Measurements from ENCODE around the gene ACE2. TPM values are rescaled to one million over a fixed set of nuclear protein-coding genes. Genes with fewer than 3 reads are reported as not detected.
A peak's percentile ranks its signal among the peaks of the same experiment; 100 is the strongest.

Gene ACE2
- total RNA-seq, 1 experiment from 2014 or later = not detected

DNA sequence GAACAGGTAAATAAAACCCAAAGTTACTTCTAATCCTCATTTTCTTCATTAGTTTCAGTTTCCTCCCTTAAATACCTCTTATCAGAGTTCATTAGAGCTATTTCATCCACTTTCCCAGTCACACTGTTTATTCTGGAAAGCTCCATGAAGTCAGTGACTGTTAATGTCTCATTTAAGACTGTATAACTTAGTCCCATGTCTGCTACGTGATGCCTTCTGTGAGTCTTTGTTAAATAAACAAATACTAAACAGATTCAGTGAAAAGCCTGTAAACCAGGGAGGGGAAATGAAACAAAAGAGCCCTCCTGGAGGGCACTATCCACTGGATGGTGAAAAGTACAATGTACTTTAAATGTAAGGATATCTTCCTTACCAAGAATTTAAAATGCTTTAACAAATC lies 24.7 kb downstream of the ACE2 start:
- DNase-seq (ENCODE audit: low spot score) = no peak

DNA sequence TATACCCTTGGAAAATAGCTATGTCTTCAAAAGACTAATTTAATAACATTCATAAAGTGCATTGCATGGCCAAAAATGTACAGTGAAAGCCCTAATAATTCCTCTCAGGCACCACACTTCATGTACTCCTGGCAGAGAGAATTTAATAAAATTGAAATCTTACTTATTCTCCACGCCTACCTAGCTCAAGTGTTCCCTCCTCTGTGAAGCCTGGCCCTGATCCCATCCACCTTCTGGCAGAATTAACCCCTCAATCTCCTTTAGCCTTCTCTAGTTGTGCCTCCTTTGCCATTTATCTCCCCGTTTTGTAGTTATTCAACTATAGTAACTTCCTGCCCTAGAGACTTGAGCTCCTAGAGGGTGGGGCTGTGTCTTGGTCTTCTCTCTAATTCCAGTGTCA lies 26.7 kb downstream of the ACE2 start:
- no peak for DNase-seq (ENCODE audit: low spot score)

DNA sequence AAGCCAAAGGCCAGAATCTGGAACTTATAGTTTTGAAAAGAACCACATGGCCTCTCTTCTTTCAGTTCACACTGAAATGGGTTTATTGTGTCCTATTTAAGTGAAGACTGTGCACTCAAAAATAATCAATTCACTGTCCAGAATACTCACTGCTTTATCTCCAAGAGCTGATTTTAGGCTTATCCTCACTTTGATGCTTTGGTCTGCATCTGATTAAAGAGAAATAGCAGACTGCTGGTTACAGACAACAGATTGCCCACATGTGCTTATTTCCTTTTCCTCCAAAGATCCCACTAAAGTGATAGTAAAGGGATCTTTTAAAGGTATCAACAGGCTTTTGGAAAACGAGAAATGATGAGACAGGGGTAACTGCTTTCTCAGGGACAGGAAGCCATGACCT lies 30.6 kb downstream of the ACE2 start:
- DNase-seq (ENCODE audit: low spot score) = no peak

DNA sequence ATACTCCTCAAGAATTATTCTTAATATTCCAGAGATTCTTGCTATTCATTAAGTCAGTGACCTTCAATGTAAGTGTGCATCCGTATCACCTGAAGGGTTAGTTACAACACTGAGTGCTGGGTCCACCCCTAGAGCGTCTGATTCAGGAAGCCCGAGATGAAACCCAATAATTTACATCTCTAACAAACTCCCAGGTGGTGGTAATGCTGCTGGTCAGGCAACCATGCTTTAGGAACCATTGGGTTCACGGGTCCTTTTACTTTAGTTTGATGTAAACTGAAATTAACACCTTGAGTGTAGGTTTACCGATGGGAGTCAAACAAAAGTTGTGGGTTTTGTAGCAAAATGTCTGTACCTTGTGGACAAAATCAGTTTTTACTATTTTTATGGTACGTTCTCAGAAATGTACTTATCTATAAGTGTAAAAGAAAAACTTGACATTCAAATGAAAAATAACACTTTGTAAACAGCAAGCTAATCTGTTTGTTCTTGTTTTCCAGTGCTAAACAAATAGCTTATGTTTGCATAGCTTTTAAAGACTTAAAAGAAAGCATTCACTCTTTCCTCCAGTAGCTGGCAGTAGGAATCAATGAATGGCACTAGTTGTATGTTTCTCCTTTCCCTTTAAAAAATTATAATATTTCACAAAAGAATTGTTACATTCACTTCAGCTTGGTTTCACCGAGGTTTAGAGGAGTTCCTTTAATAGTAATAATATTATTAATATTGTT lies 32.7 kb downstream of the ACE2 start:
- DNase-seq (ENCODE audit: low spot score) = no peak

DNA sequence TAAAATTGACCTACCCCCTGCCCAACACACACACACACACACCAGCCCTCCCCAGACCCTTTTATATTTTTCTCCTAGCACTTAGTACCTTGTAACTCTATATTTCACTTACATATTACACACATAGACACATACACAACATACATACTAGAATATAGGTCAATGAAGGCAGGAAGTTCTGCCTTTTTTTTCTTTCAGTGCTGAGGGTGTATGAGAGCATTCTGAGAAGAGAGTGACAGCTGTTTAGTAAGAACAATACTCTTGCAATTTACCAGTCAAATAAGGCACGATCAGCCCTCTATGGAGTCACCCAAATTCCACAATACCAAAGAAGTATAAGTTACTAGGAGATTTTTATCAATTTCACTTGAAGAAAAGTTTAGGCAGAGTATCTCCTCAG lies 33.5 kb downstream of the ACE2 start:
- DNase-seq (ENCODE audit: low spot score) = no peak

DNA sequence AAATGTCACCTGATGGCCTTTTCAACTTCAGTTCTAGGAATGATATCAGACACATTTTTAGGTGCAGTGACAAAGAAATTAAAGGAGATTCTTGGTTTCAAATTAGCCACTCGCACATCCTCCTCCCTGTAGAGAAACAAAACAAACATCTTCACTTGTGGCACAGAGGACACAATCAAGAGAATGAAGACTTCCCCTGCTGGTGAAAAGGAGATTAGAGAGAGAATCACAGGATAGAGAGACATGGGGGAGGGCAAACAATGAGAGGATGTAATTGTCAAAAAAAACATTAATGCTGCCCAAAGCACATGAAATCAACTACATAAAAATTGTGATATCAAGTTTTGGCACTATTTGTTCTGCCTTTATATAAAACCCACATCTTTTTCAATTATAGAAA lies 34.5 kb downstream of the ACE2 start:
- no peak for DNase-seq (ENCODE audit: low spot score)

DNA sequence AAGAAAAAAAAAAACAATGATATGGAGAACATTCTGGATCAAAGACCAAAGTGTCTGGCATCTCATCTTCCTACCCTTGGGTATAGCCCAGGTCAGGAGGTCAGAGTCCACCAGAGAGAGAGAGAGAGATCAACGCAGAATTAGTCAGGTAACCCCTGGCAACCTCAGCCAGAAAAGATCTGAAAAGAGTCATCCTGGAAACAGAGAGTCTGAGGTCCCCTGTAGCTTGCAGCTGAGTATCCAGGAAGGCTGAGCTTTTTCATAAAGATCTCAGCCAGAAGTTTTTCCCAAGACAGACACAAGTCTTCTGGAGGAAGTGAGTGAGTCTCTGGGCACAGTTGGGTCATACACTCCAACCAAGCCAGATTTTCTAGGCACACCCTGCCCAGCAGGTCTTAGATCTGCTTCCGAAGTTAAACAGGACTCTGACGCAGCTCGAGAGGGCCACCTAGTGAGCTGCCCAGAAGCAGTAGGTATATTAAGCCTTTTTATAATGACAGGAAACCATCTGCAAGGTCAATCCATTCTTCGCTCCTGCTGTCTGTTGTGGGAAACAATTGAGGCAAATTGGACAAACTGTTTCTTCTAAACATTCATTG lies 35.7 kb downstream of the ACE2 start:
- peak; percentile 50 for DNase-seq (ENCODE audit: low spot score)

DNA sequence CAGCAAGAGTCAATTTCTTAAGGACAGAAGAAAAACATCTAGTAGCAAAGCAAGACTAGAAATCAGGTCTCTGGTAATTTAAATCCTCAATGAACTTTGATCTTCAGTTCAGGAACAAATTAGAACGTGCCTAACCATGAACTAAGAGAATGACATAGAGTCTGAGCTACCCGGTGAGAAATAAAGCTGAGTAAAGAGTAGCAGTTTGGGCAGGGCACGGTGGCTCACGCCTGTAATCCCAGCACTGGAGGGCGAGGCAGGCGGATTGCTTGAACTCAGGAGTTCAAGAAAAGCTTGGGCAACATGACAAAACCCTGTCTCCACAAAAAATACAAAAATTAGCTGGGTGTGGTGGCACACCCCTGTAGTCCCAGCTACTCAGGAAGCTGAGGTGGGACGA lies 37.7 kb downstream of the ACE2 start:
- no peak for DNase-seq (ENCODE audit: low spot score)

DNA sequence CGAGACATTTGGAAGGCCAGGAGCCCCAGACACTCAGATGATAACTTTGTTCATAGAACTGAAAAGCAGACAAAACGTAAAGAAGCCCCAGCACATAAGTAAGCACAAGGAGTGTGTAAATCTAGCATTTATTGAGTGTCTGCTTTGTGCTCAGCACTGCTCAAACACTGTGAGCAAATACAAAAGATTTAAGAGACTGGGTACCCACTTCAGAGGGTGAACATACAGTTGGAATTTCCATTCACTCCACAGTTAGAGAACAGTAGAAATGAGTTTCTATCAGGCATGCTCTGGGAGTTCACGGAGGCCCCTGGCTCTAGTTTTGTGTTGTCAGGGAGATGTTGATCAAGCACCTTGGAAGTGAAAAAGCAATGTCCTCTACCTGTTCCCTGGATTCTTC lies 39.8 kb downstream of the ACE2 start:
- no peak for DNase-seq (ENCODE audit: low spot score)

DNA sequence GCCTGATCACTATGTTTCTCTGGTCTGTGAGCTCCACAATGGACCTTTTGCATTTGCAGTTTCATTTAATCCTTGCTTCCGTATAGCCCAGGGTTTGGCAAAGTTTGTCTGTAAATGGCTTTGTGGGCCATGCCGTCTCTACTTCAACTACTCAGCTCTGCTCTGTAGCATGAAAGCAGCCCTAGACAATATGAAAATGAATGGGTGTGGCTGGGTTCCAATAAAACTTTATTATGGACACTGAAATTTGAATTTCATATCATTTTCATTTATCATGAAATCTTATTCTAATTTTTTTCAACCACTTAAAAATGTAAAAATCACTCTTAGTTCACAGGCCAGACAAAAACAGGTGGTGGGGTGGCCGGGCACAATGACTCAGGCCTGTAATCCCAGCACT lies 41.5 kb downstream of the ACE2 start:
- DNase-seq (ENCODE audit: low spot score) = no peak

DNA sequence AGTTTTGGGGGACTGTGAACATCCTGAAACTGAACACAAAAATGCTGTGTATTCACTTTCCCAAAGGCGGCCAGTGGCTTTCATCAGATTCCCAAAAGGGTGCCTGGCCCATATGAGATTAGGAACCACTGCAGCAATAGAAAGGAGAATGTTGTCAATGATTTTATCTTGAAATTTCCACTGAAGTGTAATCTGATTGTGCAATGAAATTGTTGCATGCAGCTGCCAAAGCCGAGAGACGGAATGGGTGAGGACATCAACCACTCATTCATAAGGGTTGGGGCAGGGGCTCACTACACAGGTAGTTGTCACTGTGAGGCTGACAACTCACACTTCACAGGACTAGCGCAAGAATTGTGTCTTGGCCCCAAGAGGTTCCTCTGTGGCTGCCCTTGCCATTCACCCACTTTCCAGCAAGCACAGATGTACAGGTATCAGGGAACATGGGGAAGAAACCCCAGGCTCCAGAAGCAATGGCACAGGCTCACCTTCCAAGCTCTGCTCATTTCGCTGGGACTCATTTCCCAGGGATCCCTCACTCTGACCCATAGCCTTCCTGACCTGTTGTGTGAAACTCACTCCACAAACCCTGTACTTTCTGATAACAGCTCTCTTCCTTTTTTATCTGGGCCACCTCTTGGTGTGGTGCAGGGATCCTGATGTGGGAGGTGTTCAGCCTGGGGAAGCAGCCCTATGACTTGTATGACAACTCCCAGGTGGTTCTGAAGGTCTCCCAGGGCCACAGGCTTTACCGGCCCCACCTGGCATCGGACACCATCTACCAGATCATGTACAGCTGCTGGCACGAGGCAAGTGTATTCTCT lies 51.4 kb downstream of the ACE2 start:
- DNase-seq (ENCODE audit: low spot score) = no peak

DNA sequence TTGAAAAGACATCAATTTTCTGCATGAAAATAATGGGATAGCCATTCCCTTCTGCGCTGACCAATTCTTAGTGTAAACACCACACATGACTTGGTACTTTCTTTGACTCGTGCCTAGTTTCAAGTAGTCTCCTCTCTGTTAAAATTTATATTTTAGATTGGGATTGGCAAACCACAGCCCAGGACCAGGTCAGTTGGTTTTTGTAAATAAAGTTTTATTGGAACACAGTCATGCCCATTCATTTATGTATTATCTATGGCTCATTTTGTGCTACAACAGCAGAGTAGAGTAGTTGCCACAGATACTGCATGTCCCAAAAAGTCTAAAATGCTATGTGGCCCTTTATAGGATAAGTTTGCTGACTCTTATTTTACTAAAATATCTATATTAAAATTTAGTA lies 53.4 kb downstream of the ACE2 start:
- no peak for DNase-seq (ENCODE audit: low spot score)

DNA sequence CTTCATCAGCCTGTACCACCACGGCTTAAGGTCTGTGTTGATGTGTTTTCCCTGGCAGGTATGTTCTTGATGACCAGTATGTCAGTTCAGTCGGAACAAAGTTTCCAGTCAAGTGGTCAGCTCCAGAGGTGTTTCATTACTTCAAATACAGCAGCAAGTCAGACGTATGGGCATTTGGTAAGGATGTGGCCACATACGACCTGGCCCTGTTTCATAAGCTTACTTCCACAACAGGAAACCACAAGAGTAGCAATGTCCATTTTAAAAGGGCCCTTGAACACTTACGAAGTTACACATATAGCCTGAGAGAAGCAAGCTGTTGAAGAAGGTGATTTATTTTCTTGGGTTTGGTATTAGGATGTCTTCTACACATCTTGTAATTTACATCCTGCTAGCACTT lies 54.0 kb downstream of the ACE2 start:
- DNase-seq (ENCODE audit: low spot score) = no peak

DNA sequence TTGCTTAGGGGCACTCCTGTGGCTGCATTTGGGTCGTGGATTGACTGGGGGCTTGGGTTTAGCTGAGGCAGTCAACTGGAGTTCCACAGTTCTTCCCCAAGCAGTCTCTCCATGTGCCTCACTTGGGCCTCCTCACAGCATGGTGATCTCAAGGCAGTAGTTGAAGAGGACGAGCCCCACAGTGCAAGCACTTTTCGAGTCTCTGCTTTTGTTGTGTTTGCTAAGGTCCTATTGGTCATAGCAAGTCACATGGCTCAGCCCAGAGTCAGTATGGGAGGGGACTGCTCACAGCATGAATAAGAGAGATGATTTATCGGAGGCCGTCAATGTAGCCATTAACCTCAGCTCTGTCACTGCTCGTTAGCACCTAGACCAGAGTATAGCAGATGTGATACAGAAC lies 70.4 kb downstream of the ACE2 start:
- DNase-seq (ENCODE audit: low spot score) = no peak

DNA sequence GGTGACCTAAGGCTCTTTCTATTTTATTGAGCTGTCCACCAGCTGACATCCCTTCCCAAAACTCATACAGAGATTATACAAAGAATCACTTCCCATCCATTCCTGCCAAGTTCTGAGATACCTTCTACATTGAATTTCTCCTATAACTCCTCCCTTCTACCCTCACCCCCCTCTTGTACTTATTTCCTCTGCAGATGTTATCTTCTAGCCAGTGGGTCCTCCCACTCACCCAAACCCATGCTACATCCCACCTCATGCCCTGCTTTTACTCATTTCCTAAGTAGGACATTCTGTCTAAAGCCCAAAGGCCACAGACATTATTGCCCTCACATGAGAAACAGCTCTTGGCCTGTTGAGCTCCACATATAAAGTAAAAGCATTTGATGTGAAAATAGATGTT lies 71.6 kb downstream of the ACE2 start:
- DNase-seq (ENCODE audit: low spot score) = no peak

DNA sequence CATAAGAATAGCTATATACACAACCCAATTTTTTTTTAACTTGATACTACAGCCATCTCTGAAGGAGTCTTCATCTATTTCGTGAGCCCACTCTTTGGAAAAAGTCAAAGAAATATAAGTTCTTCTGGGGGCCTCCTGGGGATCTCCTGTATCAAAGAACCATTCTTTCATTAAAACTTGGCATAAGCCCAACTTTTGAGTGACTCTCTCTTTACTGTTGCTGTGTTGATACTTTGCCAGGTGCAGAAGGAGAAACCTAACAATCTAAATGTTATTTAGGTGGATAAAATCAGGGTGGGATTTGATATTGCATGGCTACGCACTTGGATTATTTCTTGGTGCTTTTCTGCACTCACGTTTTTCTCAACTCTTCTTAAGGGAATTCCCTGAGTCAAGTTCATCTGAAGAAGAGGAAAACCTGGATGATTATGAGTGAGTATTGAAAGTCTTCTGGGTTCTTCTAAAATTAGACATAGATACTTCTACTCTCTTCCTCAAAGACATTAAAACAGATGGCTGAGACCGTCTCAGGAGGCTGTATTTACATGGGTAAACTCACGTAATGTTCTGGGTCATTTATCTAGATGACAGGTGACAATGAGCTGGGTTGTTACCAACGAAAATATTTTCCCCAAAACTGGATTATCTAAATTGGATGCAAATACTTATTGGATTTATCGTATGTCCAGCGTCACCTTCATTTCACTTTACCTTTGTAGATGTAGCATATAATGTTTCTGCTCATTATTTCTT lies 74.9 kb downstream of the ACE2 start:
- DNase-seq (ENCODE audit: low spot score) = peak; percentile 15

DNA sequence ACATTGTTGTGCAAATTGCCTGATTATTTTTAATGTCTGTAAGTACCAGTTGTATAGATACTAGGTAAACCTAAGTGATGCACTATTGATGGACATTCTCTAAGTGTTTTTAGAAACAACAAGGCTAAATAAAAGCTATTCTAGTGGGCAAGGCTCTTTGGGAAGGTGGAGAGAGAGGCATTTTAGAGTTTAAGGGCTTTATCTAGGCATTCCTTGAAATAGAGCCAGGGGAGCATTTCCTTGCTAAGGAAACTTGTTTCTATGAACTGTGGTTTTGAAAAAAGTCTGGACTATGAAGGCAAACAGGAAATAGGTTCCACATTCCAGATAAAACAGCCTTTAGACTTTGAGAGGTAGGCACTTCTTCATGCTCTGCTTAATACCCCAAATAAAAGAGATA lies 76.3 kb downstream of the ACE2 start:
- DNase-seq (ENCODE audit: low spot score) = no peak

DNA sequence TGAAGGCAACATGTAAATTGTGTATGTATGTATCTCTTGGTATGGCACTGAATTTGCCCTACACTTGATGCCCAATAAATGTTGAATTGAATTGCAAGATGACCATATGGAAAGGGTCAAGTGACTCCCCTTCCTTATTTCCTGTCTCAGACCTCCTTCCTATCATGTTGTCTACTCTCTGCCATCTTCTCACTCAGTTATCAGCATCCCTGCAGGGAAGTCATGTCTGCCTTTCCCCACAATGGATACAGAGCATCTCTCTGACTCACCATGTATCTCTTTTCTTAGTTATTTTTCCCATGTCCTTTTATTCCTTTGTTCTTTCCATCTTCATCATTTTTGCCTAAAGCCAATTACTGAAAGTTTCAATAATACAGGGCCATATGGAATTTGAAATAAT lies 77.7 kb downstream of the ACE2 start:
- DNase-seq (ENCODE audit: low spot score) = no peak

DNA sequence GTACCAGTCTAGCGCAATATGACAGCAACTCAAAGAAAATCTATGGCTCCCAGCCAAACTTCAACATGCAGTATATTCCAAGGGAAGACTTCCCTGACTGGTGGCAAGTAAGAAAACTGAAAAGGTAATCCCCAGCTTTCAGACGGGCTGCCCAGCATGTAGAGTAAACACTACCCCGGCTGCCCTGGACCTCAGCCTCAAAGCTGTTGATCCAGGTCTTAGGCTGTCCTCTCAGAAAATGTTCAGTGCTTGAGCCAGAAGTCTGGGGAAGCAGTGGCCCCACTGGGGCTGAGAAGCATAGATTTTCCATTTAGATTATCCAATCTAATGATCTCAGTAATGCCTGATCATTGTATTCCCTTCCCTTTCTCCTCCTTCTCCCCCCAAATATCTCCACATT lies 78.3 kb downstream of the ACE2 start:
- no peak for DNase-seq (ENCODE audit: low spot score)

DNA sequence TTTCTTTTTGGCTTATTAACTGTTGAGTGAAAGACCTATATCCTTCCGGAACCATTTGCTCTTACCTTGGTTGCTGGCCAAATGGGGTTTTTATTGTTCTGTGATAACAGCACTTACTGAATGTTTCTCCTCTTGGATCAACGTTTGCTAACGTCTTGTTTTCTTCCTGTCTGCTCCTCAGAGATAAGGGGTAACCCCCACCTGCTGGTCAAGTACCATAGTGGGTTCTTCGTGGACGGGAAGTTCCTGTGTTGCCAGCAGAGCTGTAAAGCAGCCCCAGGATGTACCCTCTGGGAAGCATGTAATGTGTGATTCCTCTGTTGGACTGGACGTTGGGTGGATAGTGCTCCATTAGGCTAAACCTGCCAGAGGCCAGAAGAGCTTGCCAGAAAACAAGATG lies 84.8 kb downstream of the ACE2 start:
- no peak for DNase-seq (ENCODE audit: low spot score)

DNA sequence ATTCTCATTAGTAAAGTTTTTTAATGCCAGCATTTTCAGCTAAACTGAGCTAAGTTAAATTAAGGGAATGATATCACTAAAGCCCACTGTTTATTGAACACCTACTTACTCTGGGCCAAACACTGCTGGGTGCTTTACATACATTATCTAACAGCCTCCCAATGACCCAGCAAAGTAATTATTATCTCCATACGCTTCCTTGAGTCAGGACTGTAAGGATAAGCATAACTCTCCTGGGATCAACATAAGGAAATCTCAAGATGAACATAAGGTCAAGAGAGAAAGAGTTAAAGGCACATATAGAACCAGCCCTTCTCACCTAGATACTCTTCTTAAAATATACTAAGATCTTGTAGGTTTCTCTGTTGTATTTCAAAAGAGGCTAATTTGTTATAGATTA lies 86.5 kb downstream of the ACE2 start:
- no peak for DNase-seq (ENCODE audit: low spot score)

DNA sequence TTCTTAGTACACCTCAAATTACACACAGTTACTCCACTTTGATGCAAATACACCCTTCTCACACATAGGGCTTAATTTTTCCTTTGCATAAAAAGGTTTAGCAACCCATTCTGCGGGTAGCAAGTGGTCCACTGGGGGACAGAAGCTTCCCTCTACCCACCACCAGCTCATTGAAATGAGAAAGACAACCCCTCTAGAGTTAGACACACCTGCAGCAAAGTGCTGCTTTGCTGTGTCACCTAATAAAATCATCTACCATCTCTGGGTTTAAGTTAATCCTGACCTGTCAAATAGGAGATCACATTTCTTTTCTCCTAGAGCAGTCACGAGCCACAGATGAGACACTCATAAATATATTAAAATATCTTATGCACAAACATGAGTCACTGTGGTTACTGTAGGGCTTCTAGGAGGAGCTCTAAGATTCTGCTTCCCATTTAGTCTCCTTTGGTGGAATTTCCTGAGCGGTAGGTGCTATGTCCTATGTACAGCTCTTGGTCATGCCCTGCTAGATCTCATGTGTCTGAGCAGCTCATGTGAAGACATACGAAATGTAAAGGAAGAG lies 88.3 kb downstream of the ACE2 start:
- DNase-seq (ENCODE audit: low spot score) = no peak

All from HT-29 (cell line).